PC-3 (cell line): Measurements from ENCODE around the gene PAIP1.
"Not testable (repeated sequence)": the region's sequence is repeated elsewhere in the genome, so short reads cannot be mapped to it uniquely, and the experiment has no call there.

Experiments
- CTCF ChIP-seq: fragments of 300-600 bp; sonication (generic); conservative IDR thresholded peaks from 2 replicates; pipeline ENCODE4 v1.5.1; 2017; ENCODE audit warnings: antibody characterized with exemption, low read depth, mild to moderate bottlenecking, low read length
- EZH2 ChIP-seq: fragments of 300-600 bp; sonication (generic); IDR thresholded peaks from one replicate; pipeline ENCODE4 v1.6.1; 2017; ENCODE audit warnings: antibody characterized with exemption, mild to moderate bottlenecking, low read length; ENCODE audit not compliant: unreplicated experiment
- EZH2phosphoT487 ChIP-seq: fragments of 300-600 bp; sonication (generic); IDR thresholded peaks from 2 replicates; pipeline ENCODE4 v1.6.1; 2018; ENCODE audit warnings: mild to moderate bottlenecking, antibody characterized with exemption, low read length, borderline replicate concordance

GRCh38 chr5:43598927-43599326, 42.0 kb upstream of the PAIP1 start:
- TF ChIP-seq CTCF, EZH2phosphoT487, EZH2: not testable (repeated sequence)
